Aorta (tissue), 5 donors: Measurements from ENCODE around the gene NOD2. TPM values are rescaled to one million over a fixed set of nuclear protein-coding genes. Genes with fewer than 3 reads are reported as not detected.
A peak's percentile ranks its signal among the peaks of the same experiment; 100 is the strongest.

ENCODE experiments used
- ATAC-seq: fragments of 200-7000 bp; cut with Tn5 transposase; one replicate; pipeline ENCODE4 v1.9.1; 2022; ENCODE audit warnings: moderate library complexity; ENCODE audit not compliant: low FRiP score
- DNase-seq, 2 donors: peaks; one replicate each; pipeline ENCODE4 v3.0.0-alpha.2; 2020
- H3K27ac ChIP-seq, 2 donors: one replicate each; pipeline ENCODE4 v1.5.1; 2013; ENCODE audit warnings: low read length in 2 of 2, mild to moderate bottlenecking in 2 of 2, moderate library complexity in 2 of 2, control low read depth in 1 of 2, inconsistent platforms in 1 of 2, low read depth in 1 of 2
- H3K27me3 ChIP-seq, 2 donors: one replicate each; pipeline ENCODE4 v1.6.1; 2013; ENCODE audit warnings: control low read depth in 1 of 2, low read length in 1 of 2, mild to moderate bottlenecking in 1 of 2, moderate library complexity in 1 of 2; ENCODE audit not compliant: insufficient read depth in 2 of 2, control insufficient read depth in 1 of 2
- H3K36me3 ChIP-seq, 2 donors: one replicate each; pipeline ENCODE4 v1.6.1; 2013; ENCODE audit warnings: control low read depth in 1 of 2, low read length in 1 of 2, mild to moderate bottlenecking in 1 of 2; ENCODE audit not compliant: insufficient read depth in 2 of 2, control insufficient read depth in 1 of 2
- H3K4me1 ChIP-seq, 2 donors: one replicate each; pipeline ENCODE4 v1.6.1; 2013; ENCODE audit warnings: low read length in 2 of 2, control low read depth in 1 of 2, mild to moderate bottlenecking in 1 of 2, moderate library complexity in 1 of 2; ENCODE audit not compliant: insufficient read depth in 2 of 2, control insufficient read depth in 1 of 2
- H3K4me3 ChIP-seq, 2 donors: one replicate each; pipeline ENCODE4 v1.5.1; 2013; ENCODE audit warnings: low read length in 2 of 2, control low read depth in 1 of 2, mild to moderate bottlenecking in 1 of 2
- H3K9me3 ChIP-seq: one replicate; pipeline ENCODE4 v1.6.1; 2013; ENCODE audit warnings: mild to moderate bottlenecking, low read length; ENCODE audit not compliant: control insufficient read depth
- WGBS, 2 donors: extraction: QIAGEN DNeasy Blood & Tissue Kit; methylation state at CpG; one replicate each; pipeline ENCODE4 v1.1.7; 2013; 5-methylcytosine and 5-hydroxymethylcytosine counted together
- intact Hi-C, 2 donors: fragments of 100-400 bp; cut with DNase I; formaldehyde crosslinking; loops; one replicate each; pipeline versions ENCODE4 v1.14.2 to v1.15.0; 2022
- long read RNA-seq, 2 donors: library from polyadenylated mRNA; unstranded; transcript quantifications; one replicate each; pipeline ENCODE4 v2.0.0, GENCODE V29; 2020 to 2021
- polyA plus RNA-seq, 2 donors: library from polyadenylated mRNA; stranded (reverse); fragments of 200-250 nt; gene quantifications; one replicate each; pipeline ENCODE4 v1.2.3, GENCODE V29; 2013
- total RNA-seq, 2 donors: library from RNA; stranded (reverse); fragmentation: NEBNext Ultra II Directional; extraction: Animal tissue kit (Norgen Biotek cat#: 25700); gene quantifications; one replicate each; pipeline ENCODE4 v1.2.1, GENCODE V29; 2021
- donor health status: healthy with polysubstance abuse.
- donor health status: Bipolar disorder and iron deficiency.
- donor health status: DM: no; HTN: no; CAD: no.
- donor health status: DM: no; HTN: no; CAD: no.
- donor health status: DM: yes; HTN: yes; CAD: no.

Gene NOD2
- total RNA-seq (1 to 10 TPM; 3.7 to 9.3 TPM), polyA plus RNA-seq (under 1 TPM; 0.31 to 0.38 TPM)
- long read RNA-seq, donor 1, partial matches to known transcripts, result 1 of 1 reads
- long read RNA-seq, donor 1, other reads (novel, unspliced or antisense), result 0 of 1 reads
- long read RNA-seq, donor 2, partial matches to known transcripts, result 1 of 2 reads
- long read RNA-seq, donor 2, other reads (novel, unspliced or antisense), result 0 of 2 reads

GRCh38 chr16:50692999-50693781 is at the start of gene NOD2:
TSS of gene NOD2 (plus strand) at chr16:50693606. CDS start at chr16:50699496, 5,890 bp downstream.
- intact Hi-C loops, result loop anchor here in 1 of 2 donors (10.0 kb wide), 1 partner anchor 112 kb away; no protein-coding TSS in a partner anchor
- DNase-seq (peak in 1 of 2 donors; percentile 86), ATAC-seq (peak; percentile 48)
- H3K9me3 ChIP-seq, result no peaks in the 10 kb centered on the region
- H3K36me3 ChIP-seq, result no peaks in the 10 kb centered on the region
- peak within 1 kb of the TSS; percentile 25 to 47 for H3K4me3 ChIP-seq
- H3K27me3 ChIP-seq, result no peaks in the 10 kb centered on the region
- WGBS, 2 donors, result 13 to 23% methylated on average over 31 to 56 of the region's 56 CpGs
- H3K4me1 ChIP-seq, result no peaks in the 10 kb centered on the region
- H3K27ac ChIP-seq, result no peak within 1 kb of the TSS

- Histone ChIP-seq H3K27me3 (no peaks in the 10 kb centered on the region), H3K27ac (no peak overlapping the region), H3K4me1 (no peaks in the 10 kb centered on the region), H3K9me3 (no peaks in the 10 kb centered on the region), H3K4me3 (no peak overlapping the region), H3K36me3 (peaks cover 0 to 3% of the 10 kb centered on the region in 2 donors)
- 62 to 76% methylated on average over 5 of the region's 5 CpGs for WGBS, 2 donors
- ATAC-seq, result peak; percentile 4
- no peak for DNase-seq
- intact Hi-C loops, result no loop called here
Measured at GRCh38 chr16:50644245-50644644, 49.2 kb upstream of the NOD2 start.

- no peak overlapping the region for H3K4me3 ChIP-seq
- DNase-seq (no peak), ATAC-seq (peak; percentile 48)
- peaks cover 0 to 3% of the 10 kb centered on the region in 2 donors for H3K36me3 ChIP-seq
- no peaks in the 10 kb centered on the region for H3K4me1 ChIP-seq
- intact Hi-C loops, result no loop called here
- H3K27me3 ChIP-seq, result no peaks in the 10 kb centered on the region
- no peaks in the 10 kb centered on the region for H3K9me3 ChIP-seq
- WGBS, 2 donors, result 8 to 11% methylated on average over 6 of the region's 6 CpGs
- no peak overlapping the region for H3K27ac ChIP-seq
Measured at GRCh38 chr16:50644729-50645128, 48.7 kb upstream of the NOD2 start.

- Histone ChIP-seq H3K27ac (no peak overlapping the region), H3K4me3 (no peak overlapping the region), H3K27me3 (no peaks in the 10 kb centered on the region), H3K9me3 (no peaks in the 10 kb centered on the region), H3K4me1 (no peaks in the 10 kb centered on the region), H3K36me3 (peaks cover 0 to 3% of the 10 kb centered on the region in 2 donors)
- WGBS, 2 donors, result 82 to 87% methylated on average over 20 of the region's 20 CpGs
- intact Hi-C loops, result no loop called here
- DNase-seq (no peak), ATAC-seq (no peak)
Measured at GRCh38 chr16:50645563-50646220, 47.7 kb upstream of the NOD2 start.

- ATAC-seq, result no peak
- H3K27ac ChIP-seq, result no peak overlapping the region
- no peaks in the 10 kb centered on the region for H3K27me3 ChIP-seq
- intact Hi-C loops, result no loop called here
- no peak overlapping the region for H3K4me3 ChIP-seq
- WGBS, 2 donors, result 78 to 84% methylated on average over 8 of the region's 8 CpGs
- peaks cover 0 to 3% of the 10 kb centered on the region in 2 donors for H3K36me3 ChIP-seq
- H3K9me3 ChIP-seq, result no peaks in the 10 kb centered on the region
- H3K4me1 ChIP-seq, result no peaks in the 10 kb centered on the region
- DNase-seq, result no peak
Measured at GRCh38 chr16:50646345-50646744, 47.1 kb upstream of the NOD2 start.

- Histone ChIP-seq H3K27me3 (no peaks in the 10 kb centered on the region), H3K9me3 (no peaks in the 10 kb centered on the region), H3K27ac (no peak overlapping the region), H3K4me3 (no peak overlapping the region), H3K36me3 (peaks cover 0 to 3% of the 10 kb centered on the region in 2 donors), H3K4me1 (no peaks in the 10 kb centered on the region)
- DNase-seq (no peak), ATAC-seq (no peak)
- WGBS, 2 donors, result 98 to 100% methylated on average over 3 of the region's 3 CpGs
- intact Hi-C loops, result no loop called here
Measured at GRCh38 chr16:50651835-50652438, 41.5 kb upstream of the NOD2 start.

GRCh38 chr16:50652836-50653425 is 40.5 kb upstream of the NOD2 start:
- 81 to 85% methylated on average over 14 of the region's 14 CpGs for WGBS, 2 donors
- H3K4me3 ChIP-seq, result no peak overlapping the region
- DNase-seq (no peak), ATAC-seq (no peak)
- intact Hi-C loops, result no loop called here
- H3K36me3 ChIP-seq, result peaks cover 0 to 3% of the 10 kb centered on the region in 2 donors
- no peaks in the 10 kb centered on the region for H3K27me3 ChIP-seq
- no peaks in the 10 kb centered on the region for H3K4me1 ChIP-seq
- no peaks in the 10 kb centered on the region for H3K9me3 ChIP-seq
- no peak overlapping the region for H3K27ac ChIP-seq
